GM18873 (cell line): Measurements from ENCODE around the gene ABCB9.
"Not testable (repeated sequence)": the region's sequence is repeated elsewhere in the genome, so short reads cannot be mapped to it uniquely, and the experiment has no call there.

Experiments used
- ATAC-seq: cut with Tn5 transposase; IDR thresholded peaks from one replicate; pipeline ENCODE4 v1.9.1; 2021; ENCODE audit warnings: mild to moderate bottlenecking, moderate library complexity, moderate number of reproducible peaks; ENCODE audit not compliant: unreplicated experiment, low FRiP score

The ABCB9 gene

DNA sequence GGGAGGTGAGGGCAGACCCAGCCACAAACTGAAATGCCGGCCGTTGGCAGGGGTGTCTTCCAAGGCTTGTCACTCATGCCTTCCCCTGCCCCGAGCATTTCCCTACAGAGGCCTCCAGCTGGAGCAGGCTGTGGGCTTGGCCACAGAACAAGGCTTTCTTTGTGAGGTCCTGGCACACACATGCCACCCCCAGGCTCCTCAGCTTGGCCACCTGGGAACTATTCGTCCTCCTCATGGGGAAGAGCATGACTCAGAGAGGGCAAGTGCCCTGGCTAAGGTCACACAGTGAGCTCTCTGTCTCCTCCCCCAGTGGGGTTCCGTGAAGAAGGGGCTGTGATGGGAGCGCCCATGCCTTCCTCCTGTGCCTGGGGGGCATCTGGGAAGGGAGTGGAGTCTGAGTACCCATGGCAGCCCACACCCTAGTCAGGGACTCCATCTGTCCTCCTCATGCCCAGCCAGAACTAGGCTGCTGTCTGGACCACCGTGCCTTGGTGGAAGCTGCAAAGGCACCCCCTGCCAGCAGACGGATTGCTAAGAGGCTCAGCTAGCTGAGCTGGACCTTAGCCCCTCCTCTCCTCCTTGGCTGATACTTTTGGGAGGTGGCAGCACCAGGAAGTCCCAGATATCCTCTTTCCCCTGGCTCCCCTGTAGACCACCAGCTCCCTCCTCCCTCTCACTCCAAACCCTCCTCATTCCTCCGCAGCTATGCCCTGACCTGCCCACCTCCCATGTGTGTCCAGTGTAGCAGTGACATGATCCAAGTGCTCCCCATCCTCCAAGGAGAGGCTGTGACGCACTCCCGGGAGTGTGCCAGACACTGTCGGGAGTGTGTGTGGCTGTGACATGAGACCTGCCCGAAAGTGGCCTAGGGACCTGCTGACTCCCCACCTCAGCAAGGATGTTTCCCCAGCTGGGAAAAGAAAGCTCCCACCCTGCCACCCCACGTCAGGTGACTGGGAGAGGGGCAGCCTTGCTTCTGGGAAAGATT is 21.4 kb downstream of the ABCB9 start:
- no peak for ATAC-seq

DNA sequence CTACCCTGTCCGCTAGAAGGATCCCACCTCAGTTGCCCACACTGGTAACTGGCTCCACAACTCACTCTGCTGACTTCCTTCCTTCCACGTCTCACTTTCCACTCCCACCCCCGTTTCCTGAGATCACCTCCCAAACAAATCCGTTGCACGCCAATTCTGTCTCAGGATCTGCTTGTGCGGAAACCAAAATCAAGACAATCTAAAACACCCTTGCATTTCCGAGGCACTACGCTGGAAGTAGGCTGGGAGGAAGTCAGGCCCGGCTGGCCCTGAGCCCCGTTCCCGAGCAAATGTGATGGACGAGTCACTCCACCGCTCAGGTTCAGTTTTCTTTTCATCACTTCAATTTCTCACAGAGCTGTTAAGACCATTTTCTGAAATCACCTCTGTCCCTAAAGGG is 23.1 kb downstream of the ABCB9 start:
- no peak for ATAC-seq

DNA sequence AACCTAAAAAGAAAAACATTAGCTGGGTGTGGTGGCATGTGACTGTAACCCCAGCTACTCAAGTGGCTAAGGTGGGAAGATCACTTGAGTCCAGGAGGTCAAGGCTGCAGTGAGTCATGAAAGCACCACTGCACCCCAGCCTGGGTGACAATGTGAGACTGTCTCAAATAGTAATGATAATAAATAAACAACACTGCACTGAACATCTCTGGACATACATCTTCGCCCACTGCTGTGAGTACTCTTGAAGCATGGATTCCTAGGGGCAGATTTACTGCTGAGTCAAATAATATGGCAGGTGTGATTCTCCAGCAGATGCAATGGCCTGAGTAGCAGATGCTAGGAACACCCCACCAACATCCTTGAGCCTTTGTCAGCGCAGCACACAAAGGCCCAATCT is 23.6 kb downstream of the ABCB9 start:
- ATAC-seq: no peak

DNA sequence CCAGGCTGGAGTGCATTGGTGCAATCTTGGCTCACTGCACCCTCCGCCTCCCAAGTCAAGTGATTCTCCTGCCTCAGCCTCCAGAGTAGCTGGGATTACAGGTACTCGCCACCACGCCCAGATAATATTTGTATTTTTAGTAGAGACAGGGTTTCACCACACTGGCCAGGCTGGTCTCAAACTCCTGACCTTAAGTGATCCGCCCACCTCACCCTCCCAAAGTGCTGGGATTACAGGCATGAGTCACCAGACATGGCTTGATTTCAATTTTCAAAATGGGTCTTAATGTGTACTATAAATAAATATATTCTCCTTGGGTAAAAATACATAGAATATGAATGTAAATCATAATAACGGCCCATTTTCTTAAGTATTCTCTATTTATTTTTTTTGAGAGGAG is 24.9 kb downstream of the ABCB9 start:
- not testable (repeated sequence) for ATAC-seq

DNA sequence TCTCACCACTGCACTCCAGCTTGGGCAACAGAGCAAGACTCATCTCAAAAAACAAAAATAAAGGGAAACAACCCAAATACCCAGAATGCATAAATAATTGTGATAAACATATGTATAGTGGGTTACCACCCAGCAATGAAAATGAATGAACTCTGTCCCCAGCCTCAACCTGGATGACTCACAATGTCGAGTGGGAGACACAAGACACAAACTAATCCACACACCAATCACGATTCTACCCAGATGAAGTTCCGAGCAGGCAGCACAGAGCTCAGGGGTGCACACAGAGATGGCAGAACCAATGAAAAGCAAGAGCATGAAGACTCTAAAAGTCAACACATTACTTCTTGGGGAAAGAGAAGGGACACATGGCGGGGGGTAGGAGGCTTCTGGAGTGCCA is 27.1 kb downstream of the ABCB9 start:
- no peak for ATAC-seq

DNA sequence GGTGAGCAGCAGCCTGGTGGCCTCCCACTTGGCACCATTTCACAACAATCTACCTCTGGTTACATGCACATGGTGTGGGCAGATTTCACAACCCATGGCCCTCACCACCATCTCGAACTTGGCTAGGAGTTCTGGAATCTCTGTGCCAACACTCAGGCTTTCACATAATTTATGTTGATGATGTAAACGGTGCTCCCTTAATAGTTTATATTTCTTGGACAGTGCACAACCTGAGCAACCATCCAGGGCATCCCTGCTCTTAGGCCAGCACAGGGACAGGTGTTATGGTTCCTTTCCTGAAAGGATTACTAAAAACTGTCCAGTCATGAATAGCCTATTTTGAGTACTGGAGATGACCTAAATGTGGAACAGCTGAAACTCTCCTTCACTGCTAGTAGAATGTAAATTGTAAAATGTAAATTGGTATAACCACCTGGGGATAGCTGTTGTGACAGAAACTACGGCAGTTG is 28.6 kb downstream of the ABCB9 start:
- ATAC-seq: no peak

DNA sequence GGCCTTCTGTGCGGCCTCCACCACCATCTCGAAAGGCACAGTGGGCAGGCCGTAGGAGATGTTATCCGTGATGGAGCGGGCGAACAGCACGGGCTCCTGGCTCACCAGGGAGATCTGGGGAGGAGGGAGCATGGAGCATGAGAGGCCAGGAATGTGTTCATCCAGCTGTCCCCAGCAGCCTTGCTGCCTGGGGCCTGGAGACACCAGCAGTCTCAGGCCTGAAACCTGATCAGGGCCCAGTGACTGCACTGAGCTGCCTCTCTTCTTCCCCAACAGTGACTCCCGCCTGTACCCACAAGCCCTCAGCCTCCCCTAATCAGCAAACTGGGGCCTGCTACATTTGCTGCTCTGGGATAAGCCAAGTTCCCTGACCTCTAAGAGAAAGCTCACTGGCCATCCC is 30.9 kb downstream of the ABCB9 start:
- ATAC-seq: no peak

DNA sequence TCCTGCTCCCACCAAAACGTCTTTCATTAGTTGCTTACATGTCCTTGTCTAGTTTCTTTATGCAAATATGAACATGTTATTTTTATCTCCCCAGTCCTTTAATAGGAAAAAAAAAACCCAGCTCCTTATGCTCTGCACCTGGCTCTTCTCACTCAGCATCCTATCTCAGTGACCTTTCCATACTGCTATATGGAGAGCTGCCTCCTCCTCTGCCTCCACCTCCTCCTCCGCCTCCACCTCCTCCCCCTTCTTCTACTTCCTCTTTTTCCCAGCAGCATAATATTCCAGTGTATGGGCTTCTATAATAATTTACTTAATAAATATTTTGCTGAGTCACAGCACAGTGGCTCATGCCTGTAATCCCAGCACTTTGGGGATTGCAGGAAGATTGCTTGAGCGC is 31.5 kb downstream of the ABCB9 start:
- ATAC-seq: no peak

DNA sequence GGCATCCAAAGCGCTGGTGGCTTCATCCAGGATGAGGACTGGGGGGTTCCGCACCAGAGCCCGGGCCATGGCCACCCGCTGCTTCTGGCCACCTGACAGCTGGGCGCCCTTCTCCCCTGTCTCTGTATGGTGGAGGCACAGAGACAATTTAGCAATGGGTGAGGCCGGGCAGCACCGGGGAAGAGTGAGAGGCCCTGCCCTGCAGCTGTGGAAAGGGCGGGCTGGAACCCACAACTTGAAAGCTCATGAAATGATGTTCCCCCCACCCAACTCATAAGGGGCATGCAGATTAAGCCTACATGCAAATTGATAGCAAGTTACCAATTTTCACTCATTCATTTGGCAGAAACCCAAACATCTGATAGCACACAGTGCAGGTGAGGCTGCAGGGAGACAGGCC is 34.1 kb downstream of the ABCB9 start:
- ATAC-seq: no peak

DNA sequence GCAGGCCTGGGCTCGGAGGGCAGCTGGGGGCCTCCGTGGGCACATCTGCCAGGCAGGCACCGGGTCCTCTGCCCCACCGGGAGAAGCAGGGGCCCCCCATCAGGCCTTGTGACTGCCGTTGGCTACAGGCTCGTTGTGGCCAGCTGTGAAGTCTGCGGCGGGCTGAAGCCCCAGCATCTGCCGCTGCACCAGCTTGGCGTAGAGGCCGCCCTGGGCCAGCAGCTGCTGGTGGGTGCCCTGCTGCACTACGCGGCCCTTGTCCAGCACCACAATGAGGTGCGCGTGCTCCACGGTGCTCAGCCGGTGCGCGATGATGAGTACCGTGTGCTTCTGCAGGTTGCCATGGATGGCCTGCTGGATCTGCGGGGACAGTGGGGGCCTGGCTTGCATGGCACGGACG is 36.5 kb downstream of the ABCB9 start:
- no peak for ATAC-seq

DNA sequence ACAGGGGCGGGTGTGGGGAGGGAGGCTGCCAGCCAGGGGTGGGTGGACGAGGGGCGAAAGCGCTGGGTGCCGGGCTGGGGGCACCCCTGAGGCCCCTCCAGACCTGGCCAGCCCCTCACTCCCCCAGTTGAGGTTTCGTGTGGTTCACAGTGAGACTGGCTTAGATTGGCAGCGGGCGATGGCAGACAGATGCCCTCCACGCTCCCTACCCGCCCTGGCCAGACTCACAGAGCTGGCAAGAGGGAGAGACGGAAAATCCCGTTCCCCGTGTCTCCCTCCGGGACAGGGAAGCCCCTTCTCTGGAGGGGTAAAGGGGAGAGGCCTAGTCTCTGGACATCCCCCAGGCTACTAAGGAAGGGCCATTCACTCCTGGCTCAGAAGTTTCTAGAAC is 37.1 kb downstream of the ABCB9 start:
- no peak for ATAC-seq

DNA sequence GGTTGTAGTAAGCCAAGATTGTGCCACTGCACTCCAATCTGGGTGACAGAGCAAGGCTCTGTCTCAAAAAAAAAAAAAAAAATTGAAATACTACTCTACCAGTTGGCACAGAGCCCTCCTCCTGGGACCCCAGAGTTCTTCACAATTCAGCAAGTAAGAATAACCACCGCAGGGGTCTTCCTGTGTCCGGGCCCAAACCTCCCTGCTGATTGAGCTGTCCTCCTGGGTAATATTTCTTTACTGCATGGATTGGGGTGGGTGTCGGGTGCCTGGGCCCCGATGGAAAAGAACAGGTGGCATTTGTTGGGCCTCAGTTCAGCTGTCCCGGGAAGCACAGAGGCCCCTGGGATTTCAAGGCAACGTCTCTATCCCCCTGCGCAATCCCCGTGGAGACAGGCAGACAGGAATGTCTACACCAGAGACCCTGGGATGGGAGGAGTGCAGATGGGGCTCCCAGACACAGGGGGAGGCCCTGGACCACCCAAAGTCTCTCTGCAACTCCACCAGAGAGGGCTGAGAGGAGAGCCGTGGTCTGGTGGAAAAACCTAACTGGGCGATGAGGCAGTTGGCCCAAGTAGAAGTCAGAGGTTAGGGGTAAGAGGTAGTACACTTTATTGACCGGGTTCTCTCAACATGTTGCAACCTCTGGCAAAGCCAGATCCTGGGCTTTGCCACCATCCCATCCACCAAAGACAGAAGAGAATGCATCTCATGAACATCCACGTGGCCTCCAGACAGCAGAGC is 37.7 kb downstream of the ABCB9 start:
- no peak for ATAC-seq

DNA sequence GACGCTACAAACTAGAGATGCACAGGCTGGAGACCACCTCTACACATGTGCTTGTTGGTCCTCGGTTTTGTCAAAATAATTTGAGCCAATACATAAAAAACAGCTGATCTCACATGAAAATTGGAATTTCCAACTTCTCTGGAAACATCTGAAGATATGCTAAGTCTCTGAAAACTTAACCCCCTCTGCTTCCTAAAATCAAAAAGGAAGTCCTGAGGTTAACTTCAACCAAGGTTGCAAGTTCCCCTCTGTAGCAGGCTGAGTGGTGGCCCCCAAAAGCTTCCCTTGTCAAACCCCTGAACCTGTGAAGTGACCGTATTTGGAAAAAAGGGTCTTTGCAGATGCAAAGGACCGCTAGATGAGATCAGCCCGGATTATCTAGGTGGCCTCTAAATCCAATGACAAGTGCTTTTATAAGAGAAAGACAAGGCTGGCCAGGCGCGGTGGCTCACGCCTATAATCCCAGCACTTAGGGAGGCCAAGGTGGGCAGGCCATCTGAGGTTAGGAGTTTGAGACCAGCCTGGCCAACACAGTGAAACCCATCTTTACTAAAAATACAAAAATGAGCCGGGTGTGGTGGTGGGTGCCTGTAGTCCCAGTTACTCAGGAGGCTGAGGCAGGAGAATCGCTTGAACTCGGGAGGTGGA is 38.4 kb downstream of the ABCB9 start:
- no peak for ATAC-seq

DNA sequence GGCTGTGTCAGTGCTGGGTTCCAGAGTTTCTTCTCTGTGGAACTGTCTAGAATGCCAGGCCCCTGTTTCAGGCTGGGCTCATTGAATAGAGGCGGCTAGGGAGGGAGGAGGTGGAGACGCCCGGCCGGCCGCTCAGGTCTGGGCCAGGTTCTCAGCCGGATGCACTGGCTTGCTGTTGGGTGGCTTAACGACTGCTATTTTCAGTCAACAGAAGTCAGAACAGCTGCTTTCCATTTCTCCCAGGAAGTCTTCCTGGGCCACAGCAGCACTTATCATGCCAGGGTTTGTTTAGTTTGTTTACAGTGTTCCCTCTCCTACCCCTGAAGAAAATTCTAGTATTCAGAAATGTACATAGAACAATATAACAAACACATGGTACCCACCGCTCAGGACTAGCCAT is 44.3 kb downstream of the ABCB9 start:
- ATAC-seq: no peak

DNA sequence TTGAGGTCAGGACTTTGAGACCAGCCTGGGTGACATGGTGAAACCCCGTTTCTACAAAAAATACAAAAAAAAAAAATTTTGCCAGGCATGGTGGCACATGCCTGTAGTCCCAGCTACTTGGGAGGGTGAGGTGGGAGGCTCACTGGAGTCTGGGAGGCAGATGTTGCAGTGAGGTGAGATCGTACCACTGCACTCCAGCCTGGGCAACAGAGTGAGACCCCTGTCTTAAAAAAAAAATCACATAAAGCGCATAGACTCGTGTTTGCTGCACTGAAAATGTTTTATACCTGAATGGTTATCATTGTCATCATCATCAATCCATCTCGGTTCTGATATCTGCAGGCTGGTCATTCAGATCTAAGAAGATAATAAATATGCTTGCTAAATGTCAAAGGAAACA is 45.6 kb downstream of the ABCB9 start:
- ATAC-seq: no peak

DNA sequence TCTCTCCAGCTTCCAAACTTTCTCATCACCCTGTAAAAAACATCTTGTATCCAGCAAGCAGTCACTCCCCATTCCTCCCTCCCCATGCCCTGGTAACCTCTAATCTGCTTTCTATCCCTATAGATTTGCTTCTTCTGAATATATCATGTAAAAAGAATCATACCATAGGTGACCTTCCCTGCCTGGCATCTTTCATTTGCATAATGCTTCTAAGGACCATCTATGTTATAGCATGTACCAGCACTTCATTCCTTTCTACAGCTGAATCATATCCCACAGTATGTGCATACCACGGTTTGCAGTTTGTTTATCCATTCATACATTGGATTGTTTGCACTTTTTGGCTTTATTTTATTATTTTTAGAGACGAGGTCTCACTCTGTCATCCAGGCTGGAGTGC is 47.4 kb downstream of the ABCB9 start:
- ATAC-seq: no peak

DNA sequence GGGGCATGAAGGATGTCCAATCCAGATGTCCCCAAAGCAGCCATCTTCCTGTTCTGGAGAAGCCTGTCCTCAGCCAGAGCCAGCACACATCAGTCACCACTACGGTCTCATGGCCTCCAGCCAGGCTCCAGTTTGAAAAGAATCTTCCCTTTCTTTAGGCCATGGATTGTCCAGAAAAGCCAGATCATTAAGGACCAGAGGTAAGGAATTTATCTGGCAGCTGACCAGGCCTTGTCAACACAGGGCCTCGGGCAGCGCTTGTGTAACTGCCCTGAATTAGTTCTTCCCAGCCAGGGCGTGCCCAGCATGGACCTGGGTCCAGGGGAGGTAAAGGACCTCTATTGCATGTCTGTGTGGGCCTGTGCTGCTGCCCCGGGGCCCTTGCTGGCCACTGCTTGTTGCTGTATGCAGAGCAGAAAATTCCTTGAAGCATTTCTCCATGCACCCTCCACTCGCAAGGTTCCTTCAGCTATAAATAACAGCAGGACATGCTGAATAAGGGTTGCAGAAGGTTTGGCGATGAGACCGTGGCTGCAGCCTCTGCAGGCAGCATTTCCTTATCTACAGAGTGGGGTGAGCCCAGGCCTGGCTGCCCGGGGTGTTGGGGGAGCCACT is 48.6 kb downstream of the ABCB9 start:
- ATAC-seq: no peak

DNA sequence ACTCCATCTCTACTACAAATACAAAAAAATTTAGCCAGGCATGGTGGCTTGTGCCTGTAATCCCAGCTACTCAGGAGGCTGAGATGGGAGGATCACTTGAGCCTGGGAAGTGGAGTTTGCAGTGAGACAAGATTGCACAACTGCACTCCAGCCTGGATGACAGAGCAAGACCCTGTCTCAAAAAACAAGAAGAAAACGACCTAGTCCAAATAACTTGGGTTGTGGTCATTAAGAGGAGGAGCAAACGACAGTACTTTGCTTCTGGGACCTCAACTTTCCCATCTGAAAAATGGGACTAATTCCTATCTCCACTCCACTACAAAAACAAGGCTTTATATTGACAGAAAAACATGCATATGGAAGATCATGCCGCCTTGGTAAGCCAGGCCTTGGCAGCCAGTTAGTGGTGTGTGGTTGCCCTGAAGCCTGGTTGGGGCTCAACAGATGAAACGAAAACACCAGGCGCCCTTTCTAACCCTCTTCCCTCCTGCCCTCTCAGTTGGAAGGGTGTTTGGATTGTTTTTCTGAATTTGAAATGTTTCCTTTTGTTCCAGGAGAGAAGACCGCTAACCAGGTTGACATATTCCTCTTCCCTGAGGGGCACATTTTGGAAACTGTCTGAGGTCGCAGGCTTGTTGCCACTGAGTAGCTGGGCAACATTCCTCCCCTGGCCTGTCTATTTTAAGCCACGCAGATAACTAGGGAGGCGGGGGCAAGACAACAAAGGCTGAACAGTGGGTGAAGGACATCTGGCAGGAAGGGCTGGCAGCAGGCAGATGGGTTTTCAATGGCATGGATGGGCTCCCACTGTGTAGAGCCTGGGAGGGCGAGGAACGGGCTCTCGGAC is 56.6 kb downstream of the ABCB9 start:
- ATAC-seq: no peak

DNA sequence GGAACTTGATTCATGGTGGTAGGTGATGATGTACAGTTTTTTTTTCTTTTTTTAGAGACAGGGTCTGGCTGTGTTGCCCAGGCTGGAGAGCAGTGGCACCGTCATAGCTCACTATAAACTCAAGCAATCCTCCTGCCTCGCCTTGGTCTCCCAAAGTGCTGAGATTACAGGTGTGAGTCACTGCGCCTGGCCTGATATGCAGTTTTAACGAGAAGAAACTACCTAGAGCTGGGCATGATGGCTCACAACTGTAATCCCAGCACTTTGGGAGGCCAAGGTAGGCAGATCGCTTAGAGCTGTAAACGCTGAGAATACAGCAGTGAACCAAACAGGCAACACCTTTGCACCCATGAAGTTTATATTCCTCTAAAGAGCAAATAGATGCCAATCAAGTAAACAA is 57.3 kb downstream of the ABCB9 start:
- ATAC-seq: no peak

DNA sequence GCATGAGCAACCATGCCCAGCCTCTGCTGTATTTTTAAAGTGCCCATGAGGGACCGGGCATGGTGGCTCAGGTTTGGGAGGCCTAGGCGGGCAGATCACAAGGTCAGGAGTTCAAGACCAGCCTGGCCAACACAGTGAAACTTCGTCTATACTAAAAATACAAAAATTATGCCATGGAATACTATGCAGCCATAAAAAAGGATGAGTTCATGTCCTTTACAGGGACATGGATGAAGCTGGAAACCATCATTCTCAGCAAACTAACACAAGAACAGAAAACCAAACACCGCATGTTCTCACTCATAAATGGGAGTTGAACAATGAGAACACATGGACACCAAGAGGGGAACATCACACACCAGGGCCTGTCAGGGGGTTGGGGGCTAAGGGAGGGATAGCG is 61.0 kb downstream of the ABCB9 start:
- not testable (repeated sequence) for ATAC-seq
